Heart left ventricle (tissue), 13 donors: ENCODE data around the gene CIAPIN1.

ENCODE experiments used
- POLR2A ChIP-seq, 2 donors: fragments of 450-650 bp; IDR thresholded peaks; one replicate each; pipeline ENCODE4 v1.6.1; 2017; ENCODE audit warnings: antibody characterized with exemption in 2 of 2, mild to moderate bottlenecking in 2 of 2, moderate library complexity in 2 of 2
- TF ChIP-seq, protein P1 (sequence below), 12 donors: fragments of 200-600 bp; sonication (generic) in 4 of 12; IDR thresholded peaks; one replicate each; pipeline versions ENCODE4 v1.5.0 to v1.8.0; 2018 to 2022; ENCODE audit warnings: antibody characterized with exemption in 12 of 12, mild to moderate bottlenecking in 5 of 12
- donor health status: ischemic (EF 13 %, LVEDD 7.1; RV severe dilation, severe dysfunction).
- donor health status: DM: no; HTN: yes; CAD: no.
- donor health status: DM: no; HTN: no; CAD: no.
- donor health status: ischemic (EF 25% LVEDD 6.9; RV normal size, moderate dysfunction).
- donor health status: ischemic (EF 25% LVEDD 5.7; RV mildly dilated, moderate dysfunction).
- donor health status: ischemic (EF 35%, LVEDD 5.7; RV mildly dilated, moderate dysfunction).
- donor health status: nonischemic (EF 11% LVEDD 7.7; RV severe dilation, severe dysfunction).
- donor health status: DM: yes; HTN: yes; CAD: no.
- donor health status: PGD.
- donor health status: ischemic (EF 29% LVEDD 5.4; RV normal size, mild dysfunction).
- donor health status: nonischemic (EF 23%, LVEDD 6.1; RV moderate dilation, normal function).

DNA sequence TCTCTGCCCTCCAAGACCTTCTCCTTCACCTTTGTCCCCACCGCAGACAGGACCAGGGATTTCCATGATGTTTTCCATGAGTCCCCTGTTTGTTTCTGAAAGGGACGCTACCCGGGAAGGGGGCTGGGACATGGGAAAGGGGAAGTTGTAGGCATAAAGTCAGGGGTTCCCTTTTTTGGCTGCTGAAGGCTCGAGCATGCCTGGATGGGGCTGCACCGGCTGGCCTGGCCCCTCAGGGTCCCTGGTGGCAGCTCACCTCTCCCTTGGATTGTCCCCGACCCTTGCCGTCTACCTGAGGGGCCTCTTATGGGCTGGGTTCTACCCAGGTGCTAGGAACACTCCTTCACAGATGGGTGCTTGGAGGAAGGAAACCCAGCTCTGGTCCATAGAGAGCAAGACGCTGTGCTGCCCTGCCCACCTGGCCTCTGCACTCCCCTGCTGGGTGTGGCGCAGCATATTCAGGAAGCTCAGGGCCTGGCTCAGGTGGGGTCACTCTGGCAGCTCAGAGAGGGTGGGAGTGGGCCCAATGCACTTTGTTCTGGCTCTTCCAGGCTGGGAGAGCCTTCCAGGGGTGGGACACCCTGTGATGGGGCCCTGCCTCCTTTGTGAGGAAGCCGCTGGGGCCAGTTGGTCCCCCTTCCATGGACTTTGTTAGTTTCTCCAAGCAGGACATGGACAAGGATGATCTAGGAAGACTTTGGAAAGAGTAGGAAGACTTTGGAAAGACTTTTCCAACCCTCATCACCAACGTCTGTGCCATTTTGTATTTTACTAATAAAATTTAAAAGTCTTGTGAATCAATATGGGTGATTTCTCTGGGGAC is 62.7 kb downstream of the CIAPIN1 start:
- TF ChIP-seq, protein P1, sequence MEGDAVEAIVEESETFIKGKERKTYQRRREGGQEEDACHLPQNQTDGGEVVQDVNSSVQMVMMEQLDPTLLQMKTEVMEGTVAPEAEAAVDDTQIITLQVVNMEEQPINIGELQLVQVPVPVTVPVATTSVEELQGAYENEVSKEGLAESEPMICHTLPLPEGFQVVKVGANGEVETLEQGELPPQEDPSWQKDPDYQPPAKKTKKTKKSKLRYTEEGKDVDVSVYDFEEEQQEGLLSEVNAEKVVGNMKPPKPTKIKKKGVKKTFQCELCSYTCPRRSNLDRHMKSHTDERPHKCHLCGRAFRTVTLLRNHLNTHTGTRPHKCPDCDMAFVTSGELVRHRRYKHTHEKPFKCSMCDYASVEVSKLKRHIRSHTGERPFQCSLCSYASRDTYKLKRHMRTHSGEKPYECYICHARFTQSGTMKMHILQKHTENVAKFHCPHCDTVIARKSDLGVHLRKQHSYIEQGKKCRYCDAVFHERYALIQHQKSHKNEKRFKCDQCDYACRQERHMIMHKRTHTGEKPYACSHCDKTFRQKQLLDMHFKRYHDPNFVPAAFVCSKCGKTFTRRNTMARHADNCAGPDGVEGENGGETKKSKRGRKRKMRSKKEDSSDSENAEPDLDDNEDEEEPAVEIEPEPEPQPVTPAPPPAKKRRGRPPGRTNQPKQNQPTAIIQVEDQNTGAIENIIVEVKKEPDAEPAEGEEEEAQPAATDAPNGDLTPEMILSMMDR (IDR thresholded peaks at IDR 0.05) = no peak
- no peak for TF ChIP-seq POLR2A (IDR thresholded peaks at IDR 0.05)
